T-helper 9 cell (primary cell): Measurements from ENCODE around the gene GIMAP4.
"Not testable (repeated sequence)": the region's sequence is repeated elsewhere in the genome, so short reads cannot be mapped to it uniquely, and the experiment has no call there.

Experiments used
- DNase-seq: peaks from one replicate; pipeline ENCODE4 v3.0.0-alpha.2; 2020
- total RNA-seq, 2 donors: gene quantifications; one replicate each; lab custom pipeline; 2026; lab: John Stamatoyannopoulos, UW

The GIMAP4 gene
- total RNA-seq = 75.3 to 384 reads per million in 2 donors

- no peak for DNase-seq
Measured at GRCh38 chr7:150567169-150567568, at the start of gene GIMAP4. Gene GIMAP4, plus strand, starts transcription at chr7:150567390. Its CDS starts 2,512 bp downstream, at chr7:150569902.

GRCh38 chr7:150519310-150519709 lies 47.9 kb upstream of the GIMAP4 start:
- DNase-seq = no peak

- no peak for DNase-seq
Measured at GRCh38 chr7:150520145-150520544, 47.0 kb upstream of the GIMAP4 start.

GRCh38 chr7:150522931-150523330 lies 44.3 kb upstream of the GIMAP4 start:
- not testable (repeated sequence) for DNase-seq

- DNase-seq = no peak
Measured at GRCh38 chr7:150524018-150524417, 43.2 kb upstream of the GIMAP4 start.

- DNase-seq = no peak
Measured at GRCh38 chr7:150531704-150532103, 35.5 kb upstream of the GIMAP4 start.

GRCh38 chr7:150538259-150538658 lies 28.9 kb upstream of the GIMAP4 start:
- DNase-seq = no peak

GRCh38 chr7:150553163-150553562 lies 14.0 kb upstream of the GIMAP4 start:
- no peak for DNase-seq

GRCh38 chr7:150556521-150557138 lies 10.6 kb upstream of the GIMAP4 start:
- no peak for DNase-seq

GRCh38 chr7:150560486-150560885 lies 6.7 kb upstream of the GIMAP4 start:
- no peak for DNase-seq

GRCh38 chr7:150562919-150563318 lies 4.3 kb upstream of the GIMAP4 start:
- no peak for DNase-seq

GRCh38 chr7:150564006-150564405 lies 3.2 kb upstream of the GIMAP4 start:
- no peak for DNase-seq

- DNase-seq = no peak
Measured at GRCh38 chr7:150564566-150564965, 2.6 kb upstream of the GIMAP4 start.

- no peak for DNase-seq
Measured at GRCh38 chr7:150565239-150565638, 2.0 kb upstream of the GIMAP4 start.

GRCh38 chr7:150566123-150566522 lies 1.1 kb upstream of the GIMAP4 start:
- DNase-seq = no peak

- DNase-seq = no peak
Measured at GRCh38 chr7:150566572-150566971, 618 bp upstream of the GIMAP4 start.

- no peak for DNase-seq
Measured at GRCh38 chr7:150567871-150568301, 696 bp downstream of the GIMAP4 start.

- no peak for DNase-seq
Measured at GRCh38 chr7:150568714-150569113, 1.5 kb downstream of the GIMAP4 start.

- DNase-seq = no peak
Measured at GRCh38 chr7:150569245-150569955, 2.2 kb downstream of the GIMAP4 start.

- no peak for DNase-seq
Measured at GRCh38 chr7:150570556-150571465, 3.6 kb downstream of the GIMAP4 start.

GRCh38 chr7:150572496-150572895 lies 5.3 kb downstream of the GIMAP4 start:
- DNase-seq = no peak

GRCh38 chr7:150579979-150580637 lies 12.9 kb downstream of the GIMAP4 start:
- not testable (repeated sequence) for DNase-seq
